ENCODE data around the gene SLC66A1. TPM values are rescaled to one million over a fixed set of nuclear protein-coding genes. Genes with fewer than 3 reads are reported as not detected.

SLC66A1 gene
- polyA plus RNA-seq, 3 donors, result 15.3 to 19.3 (median 15.7) TPM

DNA sequence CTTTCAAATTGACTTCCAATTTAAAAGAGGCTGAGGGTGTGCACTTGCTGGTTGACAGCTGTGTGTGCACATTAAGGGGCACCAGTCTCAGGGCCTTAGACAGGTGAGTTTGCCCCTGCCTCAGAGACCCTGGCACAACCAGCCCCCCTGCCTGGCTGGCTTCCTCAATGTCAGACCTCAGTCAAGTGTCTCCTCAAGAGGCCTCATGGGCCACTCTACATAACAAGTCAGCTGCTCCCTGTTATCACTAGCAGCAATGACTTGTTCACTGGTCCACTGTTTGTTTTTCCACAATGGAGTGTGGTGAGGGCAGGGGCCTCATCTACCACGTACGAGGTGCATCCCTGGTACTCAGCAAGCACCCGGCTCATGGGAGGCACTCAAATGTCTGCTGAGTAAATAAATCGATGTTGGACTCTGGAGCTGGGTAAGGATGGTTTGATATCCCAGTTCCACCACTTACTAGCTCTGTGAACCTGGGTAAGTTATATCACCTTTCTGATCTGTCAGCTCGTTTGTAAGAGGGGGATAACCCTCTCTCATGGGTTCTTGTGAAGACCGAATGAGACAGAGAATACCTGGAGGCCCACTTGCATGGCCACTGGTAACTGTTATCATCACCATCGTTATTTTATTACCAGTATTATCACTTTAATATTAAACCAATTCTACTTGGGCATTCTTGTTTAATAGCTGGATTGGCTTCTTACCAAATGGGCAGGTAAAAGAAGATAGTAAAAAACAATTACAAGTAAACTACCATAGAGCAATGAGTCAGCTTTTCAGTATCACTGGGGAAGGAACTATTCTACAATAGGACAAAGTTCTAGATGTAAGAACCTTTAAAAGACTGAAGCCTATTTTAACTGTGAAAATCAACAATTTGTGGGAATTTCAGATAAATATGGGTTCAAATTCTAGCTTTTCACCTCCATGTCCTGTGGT is 64.6 kb downstream of the SLC66A1 start:
- DNase-seq, result no peak

DNA sequence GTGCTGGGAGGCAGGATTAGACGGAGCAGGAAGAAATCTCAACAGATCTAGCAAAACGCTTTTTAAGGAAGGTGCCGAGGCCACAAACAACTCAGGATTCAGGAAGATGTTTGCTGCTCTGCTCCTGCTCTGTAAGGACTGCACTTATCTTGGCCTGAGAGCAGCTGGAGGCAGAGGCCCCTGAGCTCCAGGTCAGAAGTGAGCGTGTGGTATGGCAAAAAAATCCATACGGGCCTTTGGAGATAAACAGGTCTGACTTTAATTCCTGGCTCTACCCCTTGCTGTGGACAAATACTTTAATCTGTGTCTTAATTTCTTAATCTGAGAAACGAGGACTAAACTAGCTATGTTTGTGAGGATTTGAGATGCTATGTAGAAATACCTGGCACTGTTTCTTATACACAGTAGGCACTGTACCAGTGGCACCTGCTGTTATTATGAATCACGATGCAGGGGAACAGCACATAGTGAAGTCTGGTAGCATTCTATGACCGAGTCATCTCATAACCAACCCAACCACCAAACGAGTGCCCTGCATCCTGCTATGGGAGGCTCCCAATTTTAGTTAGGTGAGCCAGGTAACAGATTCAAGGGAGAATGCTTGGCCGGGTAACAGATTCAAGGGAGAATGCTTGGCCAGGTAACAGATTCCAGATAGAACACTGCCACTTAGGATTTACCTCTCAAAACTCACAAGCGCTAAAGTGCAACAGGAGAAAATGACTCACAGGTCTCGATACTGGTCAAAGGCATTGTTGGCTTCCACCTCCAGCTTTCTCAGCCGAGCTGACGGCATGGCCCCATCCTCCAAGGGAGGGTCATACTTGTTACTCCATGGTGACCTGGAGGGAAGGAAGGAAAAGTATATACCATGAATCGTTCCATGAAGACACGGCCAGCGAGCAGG is 65.9 kb downstream of the SLC66A1 start:
- DNase-seq, result no peak

Other genes starting within 250 kb of the SLC66A1 start
- gene UBR4, start 102.1 kb upstream of the SLC66A1 start, polyA plus RNA-seq (ENCODE audit: insufficient read length in 3 of 3), result 100 to 1,000 TPM; 124 to 171 (median 147) TPM
- 10 to 100 TPM; 52.1 to 58.0 (median 54.8) TPM for gene EMC1, start 60.8 kb upstream of the SLC66A1 start, polyA plus RNA-seq (ENCODE audit: insufficient read length in 3 of 3)
- gene MRTO4, start 60.5 kb upstream of the SLC66A1 start, polyA plus RNA-seq (ENCODE audit: insufficient read length in 3 of 3), result 10 to 100 TPM; 32.5 to 33.7 (median 32.7) TPM
- gene AKR7A3, start 23.6 kb upstream of the SLC66A1 start, polyA plus RNA-seq (ENCODE audit: insufficient read length in 3 of 3), result 1 to 10 TPM; 1.4 to 3.6 (median 2.8) TPM
- gene AKR7A2, start 182 bp upstream of the SLC66A1 start, polyA plus RNA-seq (ENCODE audit: insufficient read length in 3 of 3), result 100 to 1,000 TPM in 2 of 3 donors, 10 to 100 TPM in 1; 94.3 to 102 (median 100) TPM
- gene CAPZB, start 173.2 kb downstream of the SLC66A1 start, polyA plus RNA-seq (ENCODE audit: insufficient read length in 3 of 3), result 100 to 1,000 TPM; 225 to 275 (median 245) TPM